Nephron (organoid): ENCODE results near the gene KRT36.

ENCODE experiments used
- H3K27ac Mint-ChIP-seq, 3 experiments: 2 replicates each; pipeline ENCODE4 v1.8.0; 2020; ENCODE audit warnings: mixed read lengths in 3 of 3, mild to moderate bottlenecking in 2 of 3, moderate library complexity in 1 of 3
- H3K27me3 Mint-ChIP-seq: 2 replicates; pipeline ENCODE4 v1.8.0; 2021; ENCODE audit warnings: low read depth, mild to moderate bottlenecking, moderate library complexity, mixed read lengths
- H3K36me3 Mint-ChIP-seq: 2 replicates; pipeline ENCODE4 v1.8.0; 2020; ENCODE audit warnings: low read depth, mixed read lengths
- H3K4me1 Mint-ChIP-seq: 2 replicates; pipeline ENCODE4 v1.8.0; 2020; ENCODE audit warnings: mixed read lengths
- H3K4me3 Mint-ChIP-seq, 3 experiments: 2 replicates each; pipeline ENCODE4 v1.8.0; 2020; ENCODE audit warnings: mild to moderate bottlenecking in 3 of 3, mixed read lengths in 3 of 3, moderate library complexity in 2 of 3
- H3K9me3 Mint-ChIP-seq: 2 replicates; pipeline ENCODE4 v1.8.0; 2020; ENCODE audit warnings: mixed read lengths
- CTCF ChIP-seq, 3 experiments: fragments of 200-600 bp; sonication (generic); IDR thresholded peaks; one replicate each; pipeline ENCODE4 v1.5.0; 2021; ENCODE audit warnings: antibody characterized with exemption in 3 of 3; ENCODE audit not compliant: unreplicated experiment in 3 of 3

Gene KRT36

GRCh38 chr17:41536741-41537613 lies 47.3 kb upstream of the KRT36 start:
- Mint-ChIP-seq H3K27ac (peak overlapping the region; percentile 16 to 72 (median 68)), H3K36me3 (no peaks in the 10 kb centered on the region), H3K4me3 (no peak overlapping the region), H3K27me3 (peaks cover 35% of the 10 kb centered on the region), H3K4me1 (peaks cover 25% of the 10 kb centered on the region), H3K9me3 (no peaks in the 10 kb centered on the region)
- TF ChIP-seq CTCF (IDR thresholded peaks at IDR 0.05; ENCODE audit: unreplicated experiment in 3 of 3): no peak

GRCh38 chr17:41535764-41536481 lies 46.2 kb upstream of the KRT36 start:
- no peak for TF ChIP-seq CTCF (IDR thresholded peaks at IDR 0.05; ENCODE audit: unreplicated experiment in 3 of 3)
- H3K36me3 Mint-ChIP-seq: no peaks in the 10 kb centered on the region
- no peaks in the 10 kb centered on the region for H3K9me3 Mint-ChIP-seq
- no peak overlapping the region for H3K4me3 Mint-ChIP-seq
- peaks cover 39% of the 10 kb centered on the region for H3K27me3 Mint-ChIP-seq
- peak overlapping the region in 2 of 3 experiments; percentile 24 to 50 for H3K27ac Mint-ChIP-seq
- peaks cover 25% of the 10 kb centered on the region for H3K4me1 Mint-ChIP-seq

- Mint-ChIP-seq H3K4me3 (no peak overlapping the region), H3K27me3 (peaks cover 48% of the 10 kb centered on the region), H3K9me3 (no peaks in the 10 kb centered on the region), H3K36me3 (no peaks in the 10 kb centered on the region), H3K4me1 (peaks cover 23% of the 10 kb centered on the region), H3K27ac (peak overlapping the region in 2 of 3 experiments; percentile 24 to 50)
- no peak for TF ChIP-seq CTCF (IDR thresholded peaks at IDR 0.05; ENCODE audit: unreplicated experiment in 3 of 3)
Measured at GRCh38 chr17:41534899-41535546, 45.3 kb upstream of the KRT36 start.

- H3K9me3 Mint-ChIP-seq: no peaks in the 10 kb centered on the region
- H3K4me1 Mint-ChIP-seq: peaks cover 24% of the 10 kb centered on the region
- no peak for TF ChIP-seq CTCF (IDR thresholded peaks at IDR 0.05; ENCODE audit: unreplicated experiment in 3 of 3)
- H3K36me3 Mint-ChIP-seq: no peaks in the 10 kb centered on the region
- H3K4me3 Mint-ChIP-seq: no peak overlapping the region
- peaks cover 63% of the 10 kb centered on the region for H3K27me3 Mint-ChIP-seq
- H3K27ac Mint-ChIP-seq: no peak overlapping the region
Measured at GRCh38 chr17:41533613-41534012, 43.9 kb upstream of the KRT36 start.

GRCh38 chr17:41532947-41533570 lies 43.3 kb upstream of the KRT36 start:
- H3K27ac Mint-ChIP-seq: peak overlapping the region in 2 of 3 experiments; percentile 11 to 43
- peaks cover 21% of the 10 kb centered on the region for H3K4me1 Mint-ChIP-seq
- peaks cover 68% of the 10 kb centered on the region for H3K27me3 Mint-ChIP-seq
- no peak overlapping the region for H3K4me3 Mint-ChIP-seq
- H3K9me3 Mint-ChIP-seq: no peaks in the 10 kb centered on the region
- H3K36me3 Mint-ChIP-seq: no peaks in the 10 kb centered on the region
- TF ChIP-seq CTCF (IDR thresholded peaks at IDR 0.05; ENCODE audit: unreplicated experiment in 3 of 3): no peak
